Measurements from ENCODE around the gene IL1A.

DNA sequence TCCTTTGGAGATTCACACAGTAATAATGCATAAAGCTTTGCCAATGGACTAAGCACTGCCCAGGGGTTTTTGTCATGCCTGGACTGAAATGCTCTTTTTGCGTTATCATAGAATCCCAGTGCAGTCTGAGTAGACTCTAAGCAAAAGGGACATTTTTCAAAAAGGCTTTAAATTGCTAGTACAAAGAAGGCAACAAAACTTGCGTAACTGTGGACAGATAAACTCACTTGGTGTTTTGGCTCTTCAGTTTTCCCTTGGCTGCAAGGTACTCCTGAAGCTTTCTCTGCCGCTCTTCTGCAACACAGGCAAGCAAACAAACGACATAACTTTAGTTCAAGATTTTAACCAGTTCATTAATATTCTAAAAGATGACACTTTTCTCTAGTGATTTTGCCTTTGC, 22.0 kb downstream of the IL1A start:
- TF ChIP-seq, protein P1, sequence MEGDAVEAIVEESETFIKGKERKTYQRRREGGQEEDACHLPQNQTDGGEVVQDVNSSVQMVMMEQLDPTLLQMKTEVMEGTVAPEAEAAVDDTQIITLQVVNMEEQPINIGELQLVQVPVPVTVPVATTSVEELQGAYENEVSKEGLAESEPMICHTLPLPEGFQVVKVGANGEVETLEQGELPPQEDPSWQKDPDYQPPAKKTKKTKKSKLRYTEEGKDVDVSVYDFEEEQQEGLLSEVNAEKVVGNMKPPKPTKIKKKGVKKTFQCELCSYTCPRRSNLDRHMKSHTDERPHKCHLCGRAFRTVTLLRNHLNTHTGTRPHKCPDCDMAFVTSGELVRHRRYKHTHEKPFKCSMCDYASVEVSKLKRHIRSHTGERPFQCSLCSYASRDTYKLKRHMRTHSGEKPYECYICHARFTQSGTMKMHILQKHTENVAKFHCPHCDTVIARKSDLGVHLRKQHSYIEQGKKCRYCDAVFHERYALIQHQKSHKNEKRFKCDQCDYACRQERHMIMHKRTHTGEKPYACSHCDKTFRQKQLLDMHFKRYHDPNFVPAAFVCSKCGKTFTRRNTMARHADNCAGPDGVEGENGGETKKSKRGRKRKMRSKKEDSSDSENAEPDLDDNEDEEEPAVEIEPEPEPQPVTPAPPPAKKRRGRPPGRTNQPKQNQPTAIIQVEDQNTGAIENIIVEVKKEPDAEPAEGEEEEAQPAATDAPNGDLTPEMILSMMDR (IDR thresholded peaks at IDR 0.05): no peak
- TF ChIP-seq EP300 (IDR thresholded peaks at IDR 0.05): no peak

Measured in esophagus muscularis mucosa (tissue), 3 donors.